Limb (tissue), 2 donors: ENCODE data around the gene SLIT3.

Source experiments
- DNase-seq, 2 donors: peaks; one replicate each; pipeline ENCODE4 v3.0.0-alpha.2; 2016; ENCODE audit errors: extremely low spot score in 2 of 2

SLIT3 gene

DNA sequence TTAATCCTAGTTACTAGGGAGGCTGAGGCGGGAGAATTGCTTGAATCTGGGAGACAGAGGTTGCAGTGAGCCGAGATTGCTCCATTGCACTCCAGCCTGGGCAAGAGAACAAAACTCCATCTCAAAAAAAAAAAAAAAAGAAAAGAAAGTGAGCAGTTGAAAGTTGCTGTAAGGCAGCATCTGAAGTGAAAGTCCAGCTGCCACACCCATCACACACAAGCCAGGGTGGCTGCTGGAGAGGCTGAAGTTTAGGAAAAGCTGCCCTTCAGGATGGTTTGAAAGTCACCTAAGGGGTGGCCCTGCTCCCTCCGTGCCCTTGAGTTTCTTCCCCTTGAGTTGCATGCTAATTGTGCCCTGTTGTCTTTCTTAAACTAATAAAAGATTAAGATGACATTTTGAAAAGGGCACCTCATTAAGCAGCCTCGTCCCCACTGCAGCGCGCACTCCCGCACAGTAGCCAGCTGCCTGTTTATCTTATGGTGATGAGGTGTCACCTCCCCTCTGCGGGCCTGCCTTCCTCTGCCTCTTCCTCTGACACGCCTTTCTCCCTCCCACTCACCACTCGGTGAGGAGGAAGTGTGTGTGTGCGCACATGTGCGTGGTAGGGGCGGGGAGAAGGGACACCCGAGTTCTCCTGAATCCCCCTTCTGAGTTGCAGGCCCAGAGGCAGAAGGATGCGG lies 617.6 kb downstream of the SLIT3 start:
- no peak for DNase-seq

DNA sequence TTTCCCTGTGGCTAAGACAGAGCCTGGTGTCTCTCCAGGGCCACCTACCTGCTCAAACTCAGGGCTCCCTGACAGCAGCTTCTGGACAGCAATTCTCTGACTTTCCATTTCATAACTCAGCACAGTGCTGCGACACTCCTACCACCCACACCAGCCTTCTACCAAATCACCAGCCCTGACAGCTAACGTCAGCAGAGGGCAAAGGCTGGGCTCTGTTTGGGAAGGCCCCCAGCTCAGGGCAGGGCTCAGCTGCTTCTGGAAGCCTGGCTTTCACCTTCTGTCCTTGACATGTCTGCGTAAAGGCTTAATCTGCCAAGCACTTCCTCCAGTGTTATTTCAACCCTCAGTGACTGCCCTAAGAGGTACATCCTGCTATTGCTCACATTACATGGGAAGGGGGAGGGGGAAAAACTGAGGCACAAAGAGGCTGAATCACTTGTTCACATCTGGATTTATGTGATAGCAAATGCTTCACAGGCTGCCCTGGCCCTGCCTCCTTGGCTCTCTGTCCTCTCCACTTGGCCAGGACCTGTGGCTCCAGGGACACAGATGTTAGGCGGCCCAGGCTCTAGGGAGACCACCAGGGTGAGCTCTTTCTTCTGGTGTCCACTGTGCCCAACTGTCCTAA lies 619.3 kb downstream of the SLIT3 start:
- no peak for DNase-seq

- no peak for DNase-seq
Observed at GRCh38 chr5:168680395-168680794, 620.5 kb downstream of the SLIT3 start.

DNA sequence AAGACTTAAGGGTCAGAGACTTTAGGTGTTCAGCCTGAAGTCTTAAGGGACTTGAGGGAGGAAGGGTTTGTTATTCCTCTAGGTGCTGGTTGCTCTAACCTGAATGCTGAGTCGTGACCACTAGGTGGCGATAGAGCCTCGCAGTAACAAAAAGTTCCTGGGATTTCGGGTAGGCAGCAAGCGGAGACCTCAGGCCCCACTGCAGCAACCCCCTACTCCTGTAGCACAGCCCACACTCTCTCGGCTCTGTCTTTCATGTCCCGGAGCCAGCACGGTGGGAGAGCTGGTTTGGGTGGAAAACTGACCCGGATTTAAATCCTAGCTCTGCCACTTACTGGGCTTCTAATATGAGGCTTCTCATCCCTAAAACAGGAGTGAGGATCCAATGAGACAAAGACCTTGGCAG lies 621.4 kb downstream of the SLIT3 start:
- DNase-seq, result peak; percentile 83 to 87

GRCh38 chr5:168676501-168676900 lies 624.4 kb downstream of the SLIT3 start:
- no peak for DNase-seq

DNA sequence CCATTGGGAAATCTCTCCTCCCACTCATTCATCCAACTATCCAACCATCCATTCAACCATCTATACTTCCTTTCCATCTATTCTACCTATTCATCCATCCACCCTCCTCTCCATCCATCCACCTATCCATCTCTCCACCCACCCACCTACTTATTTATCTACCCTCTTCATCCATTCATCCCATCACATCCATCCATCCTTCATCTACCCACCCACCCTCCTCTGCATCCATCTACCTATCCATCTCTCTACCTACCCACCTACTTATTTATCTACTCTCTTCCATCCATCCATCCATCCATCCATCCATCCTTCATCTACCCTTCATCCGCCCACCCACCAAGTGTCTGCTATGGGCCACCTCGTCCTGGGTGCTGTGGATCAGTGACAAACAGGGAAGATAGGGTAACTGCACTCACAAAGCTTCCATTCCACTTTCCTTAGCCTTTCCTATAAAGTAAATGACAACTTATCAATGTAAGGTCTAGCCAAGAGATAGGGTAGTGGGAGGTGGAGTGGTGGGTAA lies 625.0 kb downstream of the SLIT3 start:
- no peak for DNase-seq

GRCh38 chr5:168674893-168675482 lies 626.0 kb downstream of the SLIT3 start:
- no peak for DNase-seq

GRCh38 chr5:168672888-168673287 lies 628.1 kb downstream of the SLIT3 start:
- no peak for DNase-seq

- DNase-seq, result no peak
Observed at GRCh38 chr5:168672016-168672415, 628.9 kb downstream of the SLIT3 start.

GRCh38 chr5:168670881-168671575 lies 629.9 kb downstream of the SLIT3 start:
- DNase-seq, result no peak

- no peak for DNase-seq
Observed at GRCh38 chr5:168669668-168670378, 631.1 kb downstream of the SLIT3 start.

DNA sequence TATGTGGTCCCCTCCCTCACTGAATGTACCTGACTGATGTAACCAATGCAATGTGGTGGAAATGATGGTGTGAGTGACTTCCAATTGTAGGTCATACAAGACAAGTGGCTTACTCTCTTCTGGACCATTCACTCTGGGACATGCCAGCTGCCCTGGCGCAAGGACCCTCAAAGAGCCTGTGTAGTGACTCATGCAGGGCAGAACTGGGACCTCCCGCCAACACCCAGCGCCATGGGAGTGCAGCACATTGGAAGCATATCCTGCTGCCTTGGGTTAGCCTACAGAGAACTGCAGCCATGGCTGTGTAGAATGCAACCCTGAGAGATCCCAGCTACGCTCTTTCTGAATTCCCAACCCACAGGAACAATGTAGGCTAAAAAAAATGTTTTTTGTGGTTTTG lies 631.8 kb downstream of the SLIT3 start:
- no peak for DNase-seq

DNA sequence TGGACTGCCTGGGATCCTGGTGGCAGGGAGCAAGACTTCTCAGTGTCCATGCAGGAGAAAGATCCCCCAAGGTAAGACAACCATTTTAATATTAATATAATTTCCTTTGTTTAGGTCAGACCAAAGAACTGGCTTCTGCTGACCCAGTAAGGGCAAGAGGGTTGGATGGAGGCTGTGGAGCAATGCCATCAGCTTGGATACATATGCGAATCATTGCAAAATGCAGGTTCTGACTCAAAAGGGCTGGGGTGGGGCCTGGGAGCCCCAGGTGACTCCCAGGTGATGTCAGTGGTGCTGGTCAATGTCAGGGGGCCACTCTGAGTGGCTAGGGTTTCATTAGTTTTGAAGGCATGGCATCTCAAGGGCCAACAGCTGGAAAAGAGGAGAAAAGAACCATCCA lies 632.9 kb downstream of the SLIT3 start:
- no peak for DNase-seq

GRCh38 chr5:168667301-168667840 lies 633.6 kb downstream of the SLIT3 start:
- DNase-seq, result no peak

DNA sequence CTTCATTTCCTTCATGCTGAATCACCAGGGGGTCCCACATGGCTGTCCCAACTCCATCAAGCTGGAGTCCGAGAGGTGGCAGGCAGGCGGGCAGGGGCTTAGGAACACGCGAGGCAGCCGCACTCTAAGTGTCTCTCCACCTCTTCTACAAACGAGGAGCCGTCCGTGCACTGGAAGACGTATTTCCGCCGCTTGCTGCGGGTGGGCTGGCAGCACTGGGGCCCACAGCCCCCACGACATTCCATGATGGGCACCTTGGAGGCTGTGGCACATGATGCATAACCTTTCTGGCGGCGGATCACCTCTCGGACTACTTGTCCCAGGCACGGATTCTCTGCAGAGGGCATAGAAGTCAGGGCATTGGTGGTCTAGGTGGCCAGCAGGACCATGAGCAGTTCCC lies 634.6 kb downstream of the SLIT3 start:
- no peak for DNase-seq

DNA sequence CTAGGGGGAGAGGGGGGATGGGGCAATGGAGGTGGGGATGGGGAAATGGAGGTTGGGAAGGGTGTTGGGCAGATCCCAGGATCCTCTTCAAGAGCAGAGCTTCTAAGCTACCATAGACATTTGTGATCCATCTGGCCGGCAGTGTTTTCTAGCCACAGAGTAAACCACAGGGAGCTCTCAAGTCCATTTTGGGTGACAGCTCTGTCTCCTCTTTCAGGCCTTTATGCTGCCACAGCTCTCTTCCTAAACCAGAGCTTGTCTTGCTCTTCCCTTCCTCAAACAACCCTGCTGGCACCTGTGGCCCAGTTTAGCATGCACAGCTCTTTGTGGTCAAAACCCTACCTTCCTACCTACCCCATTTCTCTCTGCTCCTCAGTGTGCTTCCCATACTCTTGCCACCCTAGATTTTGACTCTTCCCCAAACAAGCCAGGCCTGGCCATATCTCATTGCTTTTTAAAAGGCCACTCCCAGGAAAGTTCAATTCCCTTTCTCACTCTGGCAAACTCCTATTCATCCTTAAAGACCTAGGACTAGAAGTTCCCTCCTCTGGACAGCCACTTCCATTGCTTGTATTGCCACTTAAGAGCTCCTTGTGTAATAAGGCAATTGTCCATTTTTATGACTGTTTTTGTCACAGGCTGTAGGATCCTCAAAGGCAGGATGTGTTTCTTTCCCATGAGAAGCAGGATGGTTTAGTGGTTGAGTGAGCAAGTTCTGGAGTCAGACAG lies 637.5 kb downstream of the SLIT3 start:
- no peak for DNase-seq

GRCh38 chr5:168661593-168662485 lies 639.1 kb downstream of the SLIT3 start:
- no peak for DNase-seq

DNA sequence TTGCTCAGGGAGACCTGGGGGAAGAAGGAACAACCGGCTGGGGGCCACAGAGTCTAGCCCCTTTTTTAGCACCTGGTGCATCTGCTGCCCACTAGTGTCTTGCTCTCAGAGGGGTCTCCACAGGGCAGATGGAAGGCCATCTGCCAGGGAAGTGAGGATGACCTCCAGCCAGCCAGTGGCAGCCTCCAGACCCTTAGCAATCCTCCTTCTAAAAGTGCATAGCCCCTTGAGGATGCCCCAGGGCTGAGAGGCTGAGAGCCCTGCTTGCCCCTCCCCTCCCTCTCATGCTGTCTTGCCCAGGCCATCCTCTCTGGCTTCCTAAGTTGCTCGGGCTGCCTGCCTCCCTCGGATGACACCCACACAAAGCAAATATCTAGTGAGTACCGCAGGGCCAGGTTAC lies 640.2 kb downstream of the SLIT3 start:
- DNase-seq, result no peak

DNA sequence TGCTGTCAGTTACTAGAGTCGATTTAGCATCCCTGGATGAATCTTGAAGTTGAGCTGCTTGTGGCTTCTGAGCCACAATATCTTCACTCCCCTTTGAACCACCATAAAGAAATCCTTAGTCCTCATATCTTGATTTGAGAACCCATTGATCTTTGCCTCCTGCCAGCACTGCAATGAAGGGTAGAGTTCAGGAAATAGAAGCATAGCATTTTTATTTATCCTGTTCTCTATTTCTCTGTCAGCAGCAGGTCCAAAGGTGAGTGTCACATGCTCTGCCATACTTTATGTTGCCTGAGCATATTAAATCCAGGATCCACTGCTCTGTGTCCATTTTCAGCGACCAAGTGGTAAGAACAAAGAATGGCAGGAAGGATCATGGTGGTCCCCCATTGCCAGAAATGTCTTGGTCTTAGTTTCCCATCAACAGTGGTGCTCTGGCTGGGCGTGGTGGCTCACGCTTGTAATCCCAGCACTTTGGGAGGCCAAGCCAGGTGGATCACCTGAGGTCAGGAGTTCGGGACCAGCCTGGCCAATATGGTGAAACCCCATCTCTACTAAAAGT lies 641.6 kb downstream of the SLIT3 start:
- no peak for DNase-seq
